ENCODE data around the gene GALE.

DNA sequence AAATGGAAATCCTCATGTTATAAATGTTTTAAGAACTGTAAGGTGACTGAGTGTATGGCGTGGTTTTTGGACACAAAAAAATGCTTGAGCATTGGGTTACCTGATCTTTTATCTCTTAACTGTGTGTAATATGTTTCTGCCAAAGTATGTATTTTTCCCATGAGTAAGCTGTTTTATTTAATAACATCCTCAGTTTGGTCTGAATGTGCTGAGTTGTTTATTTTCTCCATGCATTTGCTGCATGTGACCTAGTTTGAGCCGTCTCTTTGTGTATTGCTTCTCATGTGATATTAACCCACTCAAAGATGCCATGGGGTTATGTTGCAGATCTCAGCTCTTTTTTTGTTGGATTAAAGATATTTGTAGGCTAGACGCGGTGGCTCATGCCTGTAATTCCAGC lies 15.7 kb downstream of the GALE start:
- peak; percentile 84 for TF ChIP-seq POLR2AphosphoS5 (IDR thresholded peaks at IDR 0.05)
- TF ChIP-seq, protein P1, sequence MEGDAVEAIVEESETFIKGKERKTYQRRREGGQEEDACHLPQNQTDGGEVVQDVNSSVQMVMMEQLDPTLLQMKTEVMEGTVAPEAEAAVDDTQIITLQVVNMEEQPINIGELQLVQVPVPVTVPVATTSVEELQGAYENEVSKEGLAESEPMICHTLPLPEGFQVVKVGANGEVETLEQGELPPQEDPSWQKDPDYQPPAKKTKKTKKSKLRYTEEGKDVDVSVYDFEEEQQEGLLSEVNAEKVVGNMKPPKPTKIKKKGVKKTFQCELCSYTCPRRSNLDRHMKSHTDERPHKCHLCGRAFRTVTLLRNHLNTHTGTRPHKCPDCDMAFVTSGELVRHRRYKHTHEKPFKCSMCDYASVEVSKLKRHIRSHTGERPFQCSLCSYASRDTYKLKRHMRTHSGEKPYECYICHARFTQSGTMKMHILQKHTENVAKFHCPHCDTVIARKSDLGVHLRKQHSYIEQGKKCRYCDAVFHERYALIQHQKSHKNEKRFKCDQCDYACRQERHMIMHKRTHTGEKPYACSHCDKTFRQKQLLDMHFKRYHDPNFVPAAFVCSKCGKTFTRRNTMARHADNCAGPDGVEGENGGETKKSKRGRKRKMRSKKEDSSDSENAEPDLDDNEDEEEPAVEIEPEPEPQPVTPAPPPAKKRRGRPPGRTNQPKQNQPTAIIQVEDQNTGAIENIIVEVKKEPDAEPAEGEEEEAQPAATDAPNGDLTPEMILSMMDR (IDR thresholded peaks at IDR 0.05) = no peak
- TF ChIP-seq POLR2A (IDR thresholded peaks at IDR 0.05) = no peak

Data from prostate gland (tissue), 2 donors.